GM18861 (cell line): ENCODE measurements around the gene TPO.
"Not testable (repeated sequence)": the region's sequence is repeated elsewhere in the genome, so short reads cannot be mapped to it uniquely, and the experiment has no call there.

Experiments used
- ATAC-seq: cut with Tn5 transposase; IDR thresholded peaks from one replicate; pipeline ENCODE4 v1.9.1; 2021; ENCODE audit not compliant: unreplicated experiment

The TPO gene

DNA sequence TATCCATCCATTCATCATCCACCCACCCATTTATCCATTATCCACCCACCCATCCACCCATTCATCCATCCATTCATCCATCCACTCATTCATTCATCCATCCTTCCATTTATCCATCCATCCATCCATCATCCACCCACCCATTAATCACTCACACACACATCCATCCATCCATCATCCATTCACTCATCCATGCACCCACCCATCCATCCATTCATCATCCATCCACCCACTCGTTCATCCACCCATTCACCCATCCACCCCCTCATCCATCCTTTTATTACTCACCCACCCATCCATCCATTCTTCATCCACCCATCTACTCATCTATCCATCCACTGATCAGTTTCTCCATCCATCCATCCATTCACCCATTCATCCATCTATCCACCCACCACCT lies 8.1 kb upstream of the TPO start:
- no peak for ATAC-seq

DNA sequence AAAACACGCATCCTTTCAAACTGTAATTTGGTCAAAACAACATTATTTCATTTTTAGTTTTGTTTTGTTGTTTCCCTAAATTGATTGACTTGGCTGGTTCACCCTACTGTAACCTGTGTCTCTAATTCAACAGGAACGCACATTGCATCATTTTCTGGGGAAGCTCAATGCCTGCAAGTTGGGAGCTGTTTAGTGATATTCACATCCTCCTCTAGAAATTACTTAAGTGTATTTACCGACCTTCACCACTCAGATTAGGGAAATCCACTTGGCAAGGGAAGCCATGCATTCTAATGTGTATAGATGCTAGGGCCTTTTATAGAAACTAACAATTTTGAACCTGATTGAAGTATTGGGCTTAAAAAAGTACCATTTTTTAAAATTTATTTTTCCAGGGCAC lies 7.3 kb upstream of the TPO start:
- ATAC-seq = no peak

DNA sequence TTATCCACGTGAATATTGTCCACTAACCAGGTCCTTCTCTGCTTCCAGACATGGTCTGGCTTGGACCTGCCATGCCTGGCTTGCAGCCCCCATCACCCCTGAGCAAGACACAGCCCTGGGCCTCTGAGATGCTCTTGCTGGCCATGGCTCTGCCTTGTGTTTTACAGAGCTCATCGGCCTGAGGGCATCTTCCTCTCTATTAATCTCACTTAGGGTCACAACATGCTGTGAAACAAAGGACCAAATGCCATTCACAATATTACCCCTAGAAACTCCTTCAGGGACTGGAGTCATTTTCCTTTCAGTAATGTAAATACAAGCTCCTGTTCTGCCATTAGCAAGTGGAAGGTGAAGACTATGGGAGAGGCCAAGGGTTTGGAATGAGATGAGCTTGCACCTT lies 6.8 kb upstream of the TPO start:
- ATAC-seq = no peak

DNA sequence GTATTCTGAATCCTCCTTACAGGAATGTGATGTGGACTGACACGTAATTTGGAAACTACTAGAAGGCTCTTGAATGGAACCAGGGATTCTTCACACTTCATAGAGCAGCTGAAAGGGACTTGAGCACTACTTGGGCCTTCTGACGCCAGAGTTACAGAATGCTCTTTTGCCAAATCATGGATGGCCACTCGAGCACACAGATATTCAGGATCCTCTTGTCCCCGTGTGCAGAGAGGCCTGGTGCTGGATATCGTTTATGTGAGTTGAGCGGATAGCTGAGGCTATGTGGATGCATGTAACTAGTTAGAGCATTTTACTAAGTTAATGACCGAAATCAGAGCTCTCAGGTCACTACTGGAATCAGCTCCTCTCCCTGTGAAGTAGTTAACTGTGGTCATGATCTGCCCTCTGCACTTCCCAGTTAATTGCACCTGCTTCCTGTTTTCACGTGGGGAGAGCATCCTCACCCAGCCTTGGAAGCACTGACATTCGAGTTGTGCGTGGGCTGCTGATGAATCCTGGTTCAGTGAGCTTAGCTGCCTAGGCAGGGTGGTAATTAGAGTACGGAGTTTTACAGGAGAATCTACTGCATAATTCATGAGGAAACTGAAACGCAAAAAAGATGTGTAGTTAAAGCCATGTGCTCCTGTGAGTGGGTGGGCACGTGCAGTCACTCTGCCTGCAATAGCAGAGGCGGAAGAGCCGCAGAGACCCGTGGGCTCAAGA lies 5.2 kb upstream of the TPO start:
- ATAC-seq = no peak

DNA sequence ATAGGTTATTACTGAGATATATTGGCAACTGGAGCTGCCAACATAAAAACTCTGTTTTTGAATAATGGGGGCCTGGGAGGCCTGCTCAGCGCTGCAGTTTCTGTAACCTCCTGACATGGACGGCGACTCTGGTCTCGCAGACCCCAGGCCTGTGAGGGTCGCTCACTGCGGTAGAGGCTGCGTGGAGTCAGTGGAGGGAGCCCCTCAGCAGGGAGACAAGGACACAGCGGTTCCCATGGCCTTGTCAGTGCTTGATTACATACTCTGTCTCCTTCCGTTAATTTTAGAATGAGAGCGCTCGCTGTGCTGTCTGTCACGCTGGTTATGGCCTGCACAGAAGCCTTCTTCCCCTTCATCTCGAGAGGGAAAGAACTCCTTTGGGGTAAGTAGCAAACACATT lies 858 bp downstream of the TPO start:
- ATAC-seq = no peak

DNA sequence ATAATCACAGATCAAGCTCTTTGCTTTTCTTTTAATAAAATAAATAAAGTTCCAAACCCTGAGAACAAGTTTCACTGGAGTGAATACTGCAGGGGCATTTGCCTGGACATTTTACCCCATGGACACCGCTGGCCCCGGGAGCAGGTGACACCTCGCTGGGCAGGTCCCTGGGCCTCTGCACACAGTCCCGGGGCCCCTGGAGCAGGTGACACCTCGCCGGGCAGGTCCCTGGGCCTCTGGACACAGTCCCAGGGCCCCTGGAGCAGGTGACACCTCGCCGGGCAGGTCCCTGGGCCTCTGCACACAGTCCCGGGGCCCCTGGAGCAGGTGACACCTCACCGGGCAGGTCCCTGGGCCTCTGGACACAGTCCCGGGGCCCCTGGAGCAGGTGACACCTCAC lies 1.6 kb downstream of the TPO start:
- not testable (repeated sequence) for ATAC-seq

DNA sequence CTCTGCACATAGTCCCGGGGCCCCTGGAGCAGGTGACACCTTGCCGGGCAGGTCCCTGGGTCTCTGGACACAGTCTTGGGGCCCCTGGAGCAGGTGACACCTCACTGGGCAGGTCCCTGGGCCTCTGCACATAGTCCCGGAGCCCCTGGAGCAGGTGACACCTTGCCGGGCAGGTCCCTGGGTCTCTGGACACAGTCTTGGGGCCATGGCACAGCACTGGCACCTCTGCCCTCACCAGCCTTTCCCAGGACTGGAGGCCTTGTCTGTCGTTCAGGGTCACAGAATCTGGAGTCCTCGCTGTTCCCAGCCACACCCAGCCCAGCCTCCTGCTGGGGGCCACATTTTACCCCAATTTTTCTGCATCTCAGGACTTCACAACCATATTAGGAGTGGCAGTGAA lies 2.2 kb downstream of the TPO start:
- no peak for ATAC-seq

DNA sequence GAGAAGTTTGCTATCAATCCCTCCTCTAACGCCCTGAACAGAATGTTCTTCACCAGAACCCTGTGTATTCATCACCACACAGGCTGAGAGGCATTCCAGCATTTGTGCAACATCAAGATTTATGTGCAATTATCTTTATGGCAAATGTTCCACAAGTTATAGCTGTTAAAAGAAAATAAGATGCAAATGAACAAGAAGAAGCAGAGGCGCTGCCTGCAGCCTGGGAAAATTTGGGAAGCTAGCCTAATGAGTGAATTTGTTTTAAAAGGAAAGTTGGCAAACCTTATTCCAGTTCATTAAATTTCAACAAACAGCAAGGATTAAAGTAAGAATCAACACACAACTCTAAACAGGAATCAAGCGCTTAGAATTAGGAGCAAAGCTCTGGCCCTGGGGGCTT lies 5.3 kb downstream of the TPO start:
- ATAC-seq = no peak

DNA sequence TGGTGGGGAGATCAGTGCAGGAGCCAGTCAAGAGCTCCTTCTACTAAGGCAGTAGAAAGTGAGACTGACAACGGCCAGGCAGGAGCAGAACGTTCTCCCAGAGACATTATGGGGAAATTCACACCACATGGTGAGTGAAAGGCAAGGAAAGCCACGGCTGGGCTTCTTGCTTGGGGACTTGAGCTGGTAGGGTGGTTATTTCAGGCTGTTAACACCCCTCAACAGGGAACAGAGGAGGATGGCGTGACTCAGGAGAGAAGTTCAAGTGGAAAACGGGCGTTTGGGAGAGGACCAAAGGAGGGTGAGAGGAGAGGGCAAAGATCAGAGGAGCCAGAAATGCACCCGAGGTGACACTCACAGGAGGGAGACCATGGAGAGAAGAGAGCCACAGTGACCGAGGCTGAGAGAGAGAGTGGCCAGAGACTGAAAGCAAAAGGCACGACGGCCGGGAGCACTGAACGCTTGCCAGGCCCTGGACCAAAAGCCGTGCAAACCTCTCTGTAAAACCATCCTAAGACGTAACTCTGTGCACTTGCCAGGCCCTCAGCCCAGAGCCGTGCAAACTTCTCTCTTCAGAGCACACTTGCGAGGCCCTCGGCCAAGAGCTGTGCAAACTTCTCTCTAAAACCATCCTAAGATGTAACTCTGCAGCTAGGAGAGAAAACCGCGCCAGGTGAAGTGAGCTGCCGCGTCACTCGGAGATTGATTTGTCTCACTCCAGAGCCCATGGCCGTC lies 7.7 kb downstream of the TPO start:
- ATAC-seq = no peak

DNA sequence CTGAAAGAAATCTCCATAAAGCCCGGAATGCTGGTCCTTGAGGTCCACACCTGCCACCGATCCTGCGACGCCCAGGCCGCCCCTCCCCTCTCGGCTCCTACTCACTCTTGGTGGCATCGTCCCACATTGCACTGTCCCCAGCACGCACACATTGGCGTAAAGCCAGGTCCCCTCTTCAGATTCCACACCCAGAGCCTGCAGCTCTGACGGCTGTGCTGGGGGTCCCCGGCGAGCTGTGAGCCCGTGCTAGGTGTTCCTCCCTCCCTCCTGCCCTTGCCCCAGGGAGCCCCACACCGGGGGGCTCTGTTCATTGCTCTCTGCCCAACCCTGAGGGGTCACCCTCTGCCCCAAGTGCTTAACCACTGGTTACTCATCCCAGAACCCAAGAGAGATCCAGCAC lies 8.5 kb downstream of the TPO start:
- ATAC-seq = no peak

DNA sequence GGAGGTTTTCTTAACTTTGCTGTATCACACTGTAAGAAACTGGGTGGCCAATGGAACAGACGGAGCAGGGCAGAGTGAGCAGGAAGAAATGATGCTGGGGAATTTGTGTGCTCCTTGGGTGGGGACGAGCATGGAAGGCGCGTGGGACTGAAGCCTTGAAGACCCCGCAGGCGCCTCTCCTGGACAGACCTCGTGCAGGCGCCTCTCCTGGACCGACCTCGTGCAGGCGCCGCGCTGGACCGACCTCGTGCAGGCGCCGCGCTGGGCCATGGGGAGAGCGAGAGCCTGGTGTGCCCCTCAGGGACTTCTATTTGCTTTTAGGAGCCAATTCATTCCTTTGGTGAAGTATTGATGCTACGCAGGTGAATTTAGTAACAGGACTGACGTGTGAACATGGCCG lies 8.9 kb downstream of the TPO start:
- ATAC-seq = no peak

DNA sequence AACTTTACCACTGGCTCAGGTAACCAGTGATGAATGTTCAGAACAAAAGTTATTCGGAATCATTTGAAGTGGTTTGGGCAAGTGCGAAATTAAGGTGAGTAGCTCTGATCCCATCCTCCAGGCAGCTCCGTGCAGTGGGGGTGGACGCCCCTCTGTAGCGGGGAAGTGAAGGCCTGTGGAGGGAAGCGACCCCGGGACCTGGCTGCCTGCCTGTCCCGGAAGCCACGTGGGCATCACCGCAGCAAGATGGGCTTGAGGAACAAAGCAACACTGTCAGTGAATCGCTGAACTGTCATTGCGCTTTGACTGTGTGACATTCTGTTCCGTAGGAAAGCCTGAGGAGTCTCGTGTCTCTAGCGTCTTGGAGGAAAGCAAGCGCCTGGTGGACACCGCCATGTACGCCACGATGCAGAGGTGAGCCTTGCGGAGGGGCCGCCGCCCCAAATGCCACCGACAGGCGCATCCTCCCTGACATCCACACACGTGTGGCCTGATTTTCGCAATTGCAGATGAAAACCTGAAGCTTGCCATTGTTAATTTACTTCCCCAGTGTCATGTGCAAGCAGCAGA lies 9.5 kb downstream of the TPO start:
- no peak for ATAC-seq

DNA sequence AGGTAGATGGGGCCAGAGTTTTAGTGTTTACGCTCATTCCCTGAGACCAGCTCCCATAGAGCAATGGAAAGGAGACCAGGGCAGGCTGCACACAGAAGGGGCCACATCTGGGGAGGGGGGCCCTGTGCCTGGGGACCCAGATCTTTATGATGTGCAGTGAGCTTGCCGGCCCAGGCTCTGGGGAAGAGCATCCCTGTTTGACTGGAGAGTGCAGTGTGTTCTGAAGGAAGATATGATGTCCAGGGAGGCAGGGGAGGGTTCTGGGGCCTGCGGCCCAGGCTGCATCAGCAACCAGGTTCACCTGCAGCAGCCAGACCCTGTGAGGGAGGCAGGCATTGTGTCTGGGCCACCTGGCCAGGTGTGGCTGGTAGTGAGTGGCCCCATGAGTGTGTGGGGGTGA lies 13.8 kb downstream of the TPO start:
- no peak for ATAC-seq

DNA sequence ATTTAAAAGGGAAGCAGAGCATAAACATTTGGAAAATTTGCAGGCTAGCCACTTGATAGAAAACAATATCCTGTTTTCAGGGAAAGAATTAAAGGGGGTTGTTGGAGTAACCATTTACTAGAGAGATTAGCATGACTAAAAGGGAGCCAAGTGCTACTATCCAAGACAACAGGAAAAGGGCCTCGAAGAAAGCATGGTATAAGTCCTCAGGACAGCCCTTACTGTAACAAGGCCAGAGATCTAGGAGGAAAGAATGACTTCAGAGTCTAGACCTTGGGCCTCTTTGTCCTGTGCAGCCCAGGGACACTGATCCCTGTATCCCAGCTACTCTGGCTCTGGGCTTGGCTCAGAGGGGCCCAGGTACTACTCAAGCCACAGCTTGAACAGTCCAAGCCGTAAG lies 16.6 kb downstream of the TPO start:
- ATAC-seq = no peak

DNA sequence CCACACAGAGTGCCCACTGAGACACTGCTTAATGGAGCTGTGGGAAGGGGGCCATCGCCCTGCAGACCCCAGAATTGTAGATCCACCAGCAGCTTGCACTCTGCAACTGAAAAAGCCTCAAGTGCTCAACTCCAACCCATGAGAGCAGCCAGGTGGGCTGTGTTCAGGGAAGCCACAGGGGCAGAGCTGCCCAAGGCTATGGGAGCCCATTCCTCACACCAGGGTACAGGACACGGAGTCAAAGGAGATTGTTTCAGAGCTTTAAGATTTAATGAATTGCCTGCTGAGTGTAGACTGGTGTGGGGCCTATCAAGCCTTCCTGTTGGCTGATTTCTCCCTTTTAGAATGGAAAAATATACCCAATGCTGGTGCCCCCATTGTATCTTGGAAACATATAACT lies 17.2 kb downstream of the TPO start:
- ATAC-seq = no peak

DNA sequence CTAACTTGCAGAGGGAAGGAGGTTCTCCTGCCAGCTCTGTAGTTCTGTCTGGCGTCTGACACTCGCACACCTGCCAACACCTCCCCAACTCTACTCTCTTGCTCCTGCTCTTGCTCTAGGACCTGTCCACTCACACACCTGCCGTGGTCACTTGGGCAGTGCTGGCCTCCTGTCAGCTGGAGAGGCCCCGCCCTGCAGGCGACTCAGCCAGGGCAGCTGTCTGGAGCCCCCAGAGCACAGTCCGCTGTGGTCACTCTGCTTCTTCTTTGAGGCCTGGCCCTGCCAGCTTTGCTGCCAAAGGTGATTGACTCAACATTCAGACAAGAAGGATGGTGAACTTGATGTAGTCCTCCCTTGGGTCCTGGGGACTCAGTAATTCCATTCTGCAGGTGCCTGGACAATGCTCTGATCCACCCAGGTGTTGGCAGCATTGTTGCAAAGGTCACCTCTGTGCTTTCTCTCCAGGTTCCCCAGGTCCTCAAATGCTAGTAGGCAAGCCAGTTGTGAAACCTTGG lies 18.7 kb downstream of the TPO start:
- ATAC-seq = no peak

DNA sequence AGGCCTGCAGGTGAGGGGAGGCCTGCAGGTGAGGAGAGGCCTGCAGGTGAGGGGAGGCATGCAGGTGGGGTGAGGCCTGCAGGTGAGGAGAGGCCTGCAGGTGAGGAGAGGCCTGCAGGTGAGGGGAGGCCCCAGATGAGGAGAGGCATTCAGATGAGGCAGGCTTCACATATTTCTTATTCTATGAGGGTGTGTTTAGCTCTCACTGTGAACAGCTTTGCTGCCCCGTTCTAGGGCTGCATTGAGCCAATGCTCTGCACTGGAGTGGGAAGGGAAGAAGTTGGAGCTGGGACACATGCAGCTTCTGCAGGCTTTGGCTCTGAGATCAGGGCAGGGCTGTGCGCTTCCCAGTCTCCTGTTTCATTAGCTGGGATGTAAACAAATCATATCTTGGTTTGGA lies 19.5 kb downstream of the TPO start:
- no peak for ATAC-seq

DNA sequence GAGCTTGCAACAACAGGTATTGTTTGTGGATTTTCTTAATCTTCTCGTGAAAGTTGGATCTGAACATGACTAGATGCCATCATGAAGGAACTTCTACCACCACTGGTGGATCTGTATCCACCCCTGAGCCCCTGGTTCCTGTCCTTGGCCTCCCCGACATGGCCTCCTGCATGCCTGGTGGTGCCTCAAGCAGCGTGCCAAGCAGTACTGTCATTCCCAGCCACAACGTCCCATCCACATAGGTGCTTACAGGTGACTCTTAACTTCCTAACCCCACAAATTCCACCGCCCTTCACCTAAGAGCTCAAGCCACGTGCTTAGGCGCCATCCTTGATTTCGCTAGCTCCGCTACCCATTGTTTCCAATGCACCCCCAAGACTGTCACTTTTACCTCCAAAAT lies 23.1 kb downstream of the TPO start:
- no peak for ATAC-seq

DNA sequence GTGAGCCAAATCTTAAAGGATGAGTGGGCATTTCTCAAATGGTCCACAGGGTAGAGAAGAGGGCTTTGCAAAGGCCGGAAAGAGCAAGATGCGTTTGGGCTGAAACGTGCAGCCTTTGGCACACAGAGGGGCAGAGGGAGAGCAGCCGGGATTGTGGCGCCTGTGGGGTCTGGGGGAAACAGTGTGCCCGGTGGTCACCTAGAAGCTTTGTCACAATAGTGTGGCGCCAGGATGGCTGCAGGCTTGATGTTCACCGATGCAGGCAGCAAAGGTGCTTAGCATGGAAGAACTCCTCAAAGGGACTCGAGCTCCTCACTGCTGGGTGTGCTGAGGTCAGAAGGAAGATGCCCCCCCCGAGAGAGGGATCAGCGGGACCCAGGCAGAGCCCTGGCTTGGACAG lies 23.8 kb downstream of the TPO start:
- ATAC-seq = no peak

DNA sequence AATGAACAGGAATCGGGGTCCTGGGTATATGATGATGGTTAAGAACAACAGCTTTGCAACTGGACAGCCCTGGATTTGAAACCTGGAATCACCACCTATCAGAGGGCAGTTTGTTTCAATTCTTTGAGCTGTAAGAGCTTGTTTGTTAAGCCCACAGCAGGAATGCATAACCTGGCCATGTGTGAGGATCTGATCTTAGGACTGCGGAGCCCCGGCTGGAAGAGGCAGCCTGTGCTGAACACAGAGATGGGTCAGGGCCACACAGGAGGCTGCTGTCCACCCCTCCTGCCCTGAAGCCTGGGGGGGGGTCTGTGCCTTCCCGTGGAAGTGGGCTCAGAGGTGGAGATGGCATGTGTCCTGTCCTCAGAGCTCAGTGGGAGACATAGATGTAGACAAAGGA lies 24.3 kb downstream of the TPO start:
- no peak for ATAC-seq

DNA sequence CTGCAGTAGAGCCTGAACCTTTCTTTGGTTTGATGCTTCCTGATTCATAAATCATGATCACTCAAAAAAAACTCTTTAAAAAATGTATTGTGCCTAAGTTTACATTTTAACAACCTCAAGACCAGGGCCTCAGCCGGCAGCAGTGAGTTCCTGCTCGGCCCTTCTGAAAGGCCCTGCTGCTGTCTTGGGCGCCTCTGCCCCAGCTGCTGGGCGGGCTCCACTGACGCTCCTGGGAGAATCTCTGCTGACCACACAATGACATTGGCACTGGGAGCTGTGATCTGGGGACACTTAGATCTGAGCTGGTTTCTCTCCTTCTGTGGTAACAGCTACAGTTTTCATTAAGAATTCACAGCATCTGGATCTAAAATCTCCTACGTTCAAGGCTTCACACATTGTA lies 25.7 kb downstream of the TPO start:
- no peak for ATAC-seq

DNA sequence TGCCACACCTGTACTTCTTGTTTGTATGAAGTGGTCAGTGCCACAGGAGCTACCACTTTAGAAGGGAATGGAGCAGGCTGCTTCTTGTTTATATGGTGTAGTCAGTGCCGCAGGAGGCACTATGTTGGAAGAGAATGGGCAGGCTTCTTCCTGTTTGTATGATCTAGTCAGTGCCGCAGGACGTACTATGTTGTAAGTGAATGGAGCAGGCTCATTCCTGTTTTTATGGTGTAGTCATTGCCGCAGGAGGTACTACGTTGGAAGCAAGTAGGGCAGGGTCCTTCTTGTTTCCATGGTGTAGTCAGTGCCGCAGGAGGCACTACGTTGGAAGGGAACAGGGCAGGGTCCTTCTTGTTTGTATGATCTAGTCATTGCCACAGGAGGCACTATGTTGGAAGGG lies 27.3 kb downstream of the TPO start:
- ATAC-seq = no peak
